ENCODE data around the gene MICALL2. TPM values are rescaled to one million over a fixed set of nuclear protein-coding genes. Genes with fewer than 3 reads are reported as not detected.

Gene MICALL2
- total RNA-seq, 4 donors from 2014 or later = 10.0 to 16.6 (median 14.3) TPM

GRCh38 chr7:1503390-1503789 is 44.1 kb upstream of the MICALL2 start:
- Histone ChIP-seq H3K27ac (no peak overlapping the region), H3K36me3 (peaks cover 25 to 26% of the 10 kb centered on the region in 2 donors), H3K27me3 (no peaks in the 10 kb centered on the region), H3K9me3 (no peaks in the 10 kb centered on the region), H3K4me1 (peaks cover 9 to 13% of the 10 kb centered on the region in 2 donors), H3K4me3 (replicated peaks in 1 of 3) (peak overlapping the region; percentile 64 to 93 (median 87))
- 32 to 50% methylated on average over 12 to 15 of the region's 24 CpGs for WGBS, 2 donors
- TF ChIP-seq POLR2A (IDR thresholded peaks at IDR 0.05) (no peak), CTCF (IDR thresholded peaks at IDR 0.05) (no peak)
- intact Hi-C loops (cut with DNase I) = loop anchor here (5.0 kb wide), 1 partner anchor 54 kb away; the partner anchor contains the start of gene TMEM184A
- DNase-seq = no peak

GRCh38 chr7:1502845-1503244 is 43.6 kb upstream of the MICALL2 start:
- no peak for DNase-seq
- Histone ChIP-seq H3K27me3 (no peaks in the 10 kb centered on the region), H3K36me3 (peaks cover 29 to 30% of the 10 kb centered on the region in 2 donors), H3K4me1 (peaks cover 9 to 13% of the 10 kb centered on the region in 2 donors), H3K9me3 (no peaks in the 10 kb centered on the region), H3K27ac (no peak overlapping the region), H3K4me3 (replicated peaks in 1 of 3) (peak overlapping the region in 1 of 3 donors; percentile 93)
- no peak for TF ChIP-seq POLR2A (IDR thresholded peaks at IDR 0.05)
- no peak for TF ChIP-seq CTCF (IDR thresholded peaks at IDR 0.05)
- WGBS, 2 donors = 86 to 91% methylated on average over 20 of the region's 20 CpGs
- intact Hi-C loops (cut with DNase I) = loop anchor here (5.0 kb wide), 1 partner anchor 54 kb away; the partner anchor contains the start of gene TMEM184A

- Histone ChIP-seq H3K9me3 (no peaks in the 10 kb centered on the region), H3K4me1 (peaks cover 9 to 13% of the 10 kb centered on the region in 2 donors), H3K36me3 (peaks cover 40 to 41% of the 10 kb centered on the region in 2 donors), H3K4me3 (replicated peaks in 1 of 3) (no peak overlapping the region), H3K27ac (no peak overlapping the region), H3K27me3 (no peaks in the 10 kb centered on the region)
- no peak for DNase-seq
- intact Hi-C loops (cut with DNase I) = loop anchor here (5.0 kb wide), 1 partner anchor 56 kb away; the partner anchor contains the start of gene TMEM184A
- 95% methylated on average over 15 to 21 of the region's 21 CpGs for WGBS, 2 donors
- TF ChIP-seq CTCF (IDR thresholded peaks at IDR 0.05) = no peak
- TF ChIP-seq POLR2A (IDR thresholded peaks at IDR 0.05) = no peak
Measured at GRCh38 chr7:1501487-1502270, 42.4 kb upstream of the MICALL2 start.

- TF ChIP-seq CTCF (IDR thresholded peaks at IDR 0.05) = no peak
- TF ChIP-seq POLR2A (IDR thresholded peaks at IDR 0.05) = no peak
- intact Hi-C loops (cut with DNase I) = loop anchor here (5.0 kb wide), 1 partner anchor 57 kb away; the partner anchor contains the start of gene TMEM184A
- Histone ChIP-seq H3K9me3 (no peaks in the 10 kb centered on the region), H3K4me1 (peaks cover 9 to 13% of the 10 kb centered on the region in 2 donors), H3K27me3 (no peaks in the 10 kb centered on the region), H3K4me3 (replicated peaks in 1 of 3) (no peak overlapping the region), H3K36me3 (peaks cover 42 to 53% of the 10 kb centered on the region in 2 donors), H3K27ac (no peak overlapping the region)
- DNase-seq = no peak
- 96 to 98% methylated on average over 11 to 31 of the region's 34 CpGs for WGBS, 2 donors
Measured at GRCh38 chr7:1500064-1500807, 41.0 kb upstream of the MICALL2 start.
